H54 (cell line): ENCODE data around the gene ARHGEF10L.

ENCODE experiments used
- DNase-seq: peaks from one replicate; pipeline ENCODE4 v3.0.0; 2011; ENCODE audit warnings: low spot score, mixed read lengths; ENCODE audit not compliant: insufficient read length
- FAIRE-seq: peaks from 3 replicates; lab custom pipeline; 2011; peaks lifted over from hg19 to GRCh38; lab: Jason Lieb, UNC
- POLR2A ChIP-seq: IDR thresholded peaks from 2 replicates; pipeline ENCODE4 v1.6.1; 2011; ENCODE audit warnings: low read depth, mild to moderate bottlenecking, low read length

The ARHGEF10L gene

DNA sequence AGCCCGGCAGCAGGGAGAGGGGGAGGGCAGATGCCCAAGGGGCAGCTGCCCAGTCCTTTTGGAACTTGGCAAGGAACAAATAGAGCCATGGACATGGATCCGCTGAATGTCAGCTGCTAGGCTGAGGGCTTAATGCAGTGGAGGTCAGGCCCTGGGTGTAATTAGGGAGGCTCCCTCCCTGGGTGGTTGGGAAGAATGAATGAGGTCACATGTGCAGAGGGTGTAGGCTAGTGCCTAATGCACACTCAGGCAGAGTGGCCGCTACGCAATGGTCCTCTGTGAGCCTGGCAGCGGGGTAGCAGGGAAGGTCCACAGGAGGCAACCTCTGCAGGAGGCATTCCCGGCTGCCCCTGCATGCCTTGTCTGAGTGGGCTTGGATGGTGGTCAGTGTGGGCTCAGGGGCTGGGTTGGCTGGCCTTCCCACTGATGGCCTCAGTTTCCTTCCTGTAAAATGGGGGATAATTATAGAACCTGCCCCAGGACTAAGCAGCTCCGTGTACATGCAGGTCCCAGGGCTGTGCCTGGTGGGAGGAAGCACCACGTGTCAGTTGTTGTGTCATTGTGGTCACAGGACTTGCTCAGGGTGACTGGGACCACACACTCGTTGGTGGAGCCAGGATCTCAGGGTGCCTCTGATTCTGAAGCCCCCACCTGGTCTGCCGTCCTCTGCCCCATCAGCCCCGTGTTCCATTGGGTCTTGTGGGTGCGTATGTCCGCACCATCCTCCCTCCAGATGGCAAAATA, 134.0 kb downstream of the ARHGEF10L start:
- TF ChIP-seq POLR2A, result no peak
- FAIRE-seq, result no peak
- DNase-seq, result no peak

DNA sequence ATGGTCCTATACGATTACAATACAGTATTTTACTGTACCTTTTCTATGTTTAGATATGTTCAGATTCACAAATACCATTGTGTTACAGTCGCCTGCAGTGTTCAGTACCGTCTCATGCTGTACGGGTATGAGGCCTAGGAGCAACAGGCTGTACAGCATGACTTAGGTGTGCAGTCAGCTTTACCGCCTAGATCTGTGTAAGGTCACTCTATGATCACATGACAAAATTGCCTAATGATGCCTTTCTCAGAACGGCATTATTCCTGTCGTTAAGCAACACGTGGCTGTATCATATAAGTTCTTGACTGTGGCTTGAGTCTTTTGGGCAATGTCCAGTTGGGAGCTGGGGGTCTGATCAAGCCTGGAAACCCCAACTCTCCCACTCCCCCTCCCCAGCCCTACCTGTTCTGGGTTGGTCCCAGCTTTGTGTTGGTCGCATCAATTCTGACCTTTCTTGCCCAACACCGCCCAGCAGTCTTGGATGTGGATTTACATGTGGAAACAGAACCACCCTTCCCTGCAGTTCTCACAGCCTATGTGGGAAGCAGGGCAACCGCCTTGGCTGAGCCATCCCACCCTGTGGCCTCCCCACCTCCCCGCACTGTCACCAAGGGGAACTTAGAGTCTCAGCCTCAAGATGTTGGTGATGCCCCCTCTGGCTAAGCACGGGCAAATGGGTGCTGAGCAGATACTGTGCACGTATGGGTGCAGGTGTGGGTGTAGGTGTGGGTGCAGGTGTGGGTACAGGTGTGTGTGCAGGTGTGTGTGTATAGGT, 135.4 kb downstream of the ARHGEF10L start:
- FAIRE-seq, result no peak
- no peak for DNase-seq
- TF ChIP-seq POLR2A, result no peak

DNA sequence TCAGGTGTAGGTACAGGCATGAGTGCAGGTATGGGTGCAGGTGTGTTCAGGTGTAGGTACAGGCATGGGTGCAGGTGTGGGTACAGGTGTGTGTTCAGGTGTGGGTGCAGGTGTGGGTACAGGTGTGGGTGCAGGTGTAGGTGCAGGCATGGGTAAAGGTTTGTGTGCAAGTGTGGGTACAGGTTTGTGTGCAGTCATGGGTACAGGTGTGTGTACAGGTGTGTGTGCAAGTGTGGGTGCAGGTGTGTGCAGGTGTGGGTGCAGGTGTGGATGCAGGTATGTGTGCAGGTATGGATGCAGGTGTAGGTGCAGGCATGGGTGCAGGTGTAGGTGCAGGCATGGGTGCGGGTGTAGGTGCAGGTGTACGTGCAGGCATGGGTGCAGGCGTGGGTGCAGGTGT, 136.2 kb downstream of the ARHGEF10L start:
- DNase-seq (no peak), FAIRE-seq (no peak)
- TF ChIP-seq POLR2A, result no peak

DNA sequence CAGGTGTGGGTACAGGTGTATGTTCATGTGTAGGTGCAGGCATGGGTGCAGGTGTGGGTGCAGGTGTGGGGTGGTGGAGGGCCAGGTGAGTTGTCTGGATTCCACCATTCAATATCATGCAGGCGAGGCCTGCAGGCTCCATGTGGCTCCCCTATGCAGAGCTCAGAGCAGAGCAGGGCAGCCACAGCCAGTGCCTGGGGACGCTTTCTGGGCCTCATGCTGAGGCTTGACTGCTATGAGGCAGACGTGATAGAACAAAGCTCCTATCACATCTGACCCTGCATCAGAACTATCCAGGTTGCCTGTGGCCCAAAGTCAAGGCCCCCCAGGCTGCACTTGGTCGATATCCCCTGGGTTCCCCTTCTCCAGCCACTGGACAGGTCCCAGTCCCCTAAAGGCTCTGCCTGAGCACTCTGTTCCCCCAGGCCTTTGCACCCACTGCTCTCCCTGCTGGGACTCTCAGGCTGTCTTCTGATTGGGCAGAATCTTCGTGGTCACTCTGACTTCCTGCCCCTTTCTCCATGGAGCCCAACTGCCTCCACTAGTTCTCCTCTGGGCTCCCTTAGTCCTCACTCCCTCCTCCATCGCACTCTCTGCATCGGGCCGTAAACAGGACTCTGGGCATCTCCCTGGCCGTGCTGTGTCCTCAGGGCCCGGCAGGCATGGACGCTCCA, 137.0 kb downstream of the ARHGEF10L start:
- TF ChIP-seq POLR2A, result no peak
- FAIRE-seq (no peak), DNase-seq (no peak)

DNA sequence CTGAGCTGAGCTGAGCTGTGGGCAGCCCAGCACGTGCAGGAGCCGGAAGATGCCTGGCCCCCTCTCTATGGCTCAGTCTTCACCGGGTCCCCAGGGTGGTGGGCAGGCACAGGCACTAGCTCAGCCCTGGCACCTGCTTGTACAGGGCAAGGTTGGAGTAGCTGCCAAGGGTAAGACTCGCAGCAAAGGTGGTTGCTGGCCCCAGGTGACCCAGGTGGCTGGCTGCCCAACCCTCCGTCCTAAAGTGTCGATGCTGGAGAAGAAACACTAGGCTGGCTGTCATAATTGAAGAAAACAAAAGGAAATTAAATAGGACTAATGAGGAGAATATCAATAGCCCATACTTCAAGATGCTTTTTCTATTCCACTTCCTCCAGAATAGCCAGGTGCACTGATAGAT, 138.5 kb downstream of the ARHGEF10L start:
- DNase-seq, result no peak
- no peak for FAIRE-seq
- no peak for TF ChIP-seq POLR2A

DNA sequence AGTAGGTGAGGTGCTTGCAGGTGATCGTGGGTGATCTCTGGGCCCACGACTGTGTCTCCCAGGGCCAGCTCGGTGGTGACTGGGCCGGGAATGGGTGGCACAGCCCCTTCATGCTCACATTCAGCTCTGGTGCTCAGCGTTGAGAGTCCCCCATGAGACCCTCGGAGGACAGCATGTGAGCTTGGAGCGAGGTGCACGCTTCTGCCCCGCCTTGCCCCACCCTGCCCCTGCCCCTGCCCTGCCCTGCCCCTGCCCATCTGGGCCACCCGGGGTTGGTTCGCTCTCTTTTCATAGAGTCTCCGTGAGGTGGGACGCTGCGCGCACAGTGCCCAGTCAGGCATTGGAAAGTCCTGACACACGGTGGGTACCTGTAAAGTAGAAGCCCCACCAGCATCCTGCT, 140.4 kb downstream of the ARHGEF10L start:
- no peak for TF ChIP-seq POLR2A
- DNase-seq (no peak), FAIRE-seq (no peak)

DNA sequence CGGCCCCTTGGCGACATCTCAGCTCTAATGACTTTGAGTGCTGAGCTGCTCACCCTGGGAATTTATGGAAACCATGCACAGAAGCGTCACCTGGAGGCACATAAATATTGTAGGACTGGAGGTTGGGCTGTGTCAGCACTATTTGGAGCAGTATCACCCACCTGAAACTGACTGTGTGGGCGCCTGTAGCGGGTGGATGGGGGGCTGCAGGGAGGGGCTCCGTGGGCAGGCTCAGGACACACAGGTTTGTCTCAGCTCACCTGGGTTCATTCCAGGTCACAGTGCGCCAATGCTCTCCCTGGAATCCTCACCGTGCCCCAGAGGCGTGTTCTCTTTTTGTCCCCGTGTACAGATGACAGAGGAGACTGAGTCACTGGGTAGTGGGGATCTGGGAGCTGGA, 140.8 kb downstream of the ARHGEF10L start:
- FAIRE-seq (no peak), DNase-seq (no peak)
- no peak for TF ChIP-seq POLR2A

DNA sequence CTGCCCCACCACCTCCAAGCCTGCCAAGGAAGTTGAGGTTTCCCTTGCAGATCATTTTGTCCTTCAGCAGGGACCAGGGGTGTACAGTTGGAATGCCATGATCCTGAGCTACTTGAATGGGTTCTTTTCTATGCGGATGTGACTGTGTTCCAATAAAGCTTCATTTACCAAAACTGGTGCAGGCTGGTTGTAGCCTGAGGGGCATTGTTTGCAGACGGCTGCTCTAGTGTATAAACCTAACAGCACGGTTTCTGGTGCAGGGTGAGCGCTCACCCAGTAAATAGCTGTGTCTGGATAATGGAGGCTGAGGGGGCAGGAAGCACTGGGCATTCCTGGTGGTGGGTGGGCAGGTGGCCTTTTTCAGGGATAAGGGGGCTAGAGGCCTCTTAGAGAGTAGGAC, 142.9 kb downstream of the ARHGEF10L start:
- no peak for FAIRE-seq
- no peak for TF ChIP-seq POLR2A
- no peak for DNase-seq

DNA sequence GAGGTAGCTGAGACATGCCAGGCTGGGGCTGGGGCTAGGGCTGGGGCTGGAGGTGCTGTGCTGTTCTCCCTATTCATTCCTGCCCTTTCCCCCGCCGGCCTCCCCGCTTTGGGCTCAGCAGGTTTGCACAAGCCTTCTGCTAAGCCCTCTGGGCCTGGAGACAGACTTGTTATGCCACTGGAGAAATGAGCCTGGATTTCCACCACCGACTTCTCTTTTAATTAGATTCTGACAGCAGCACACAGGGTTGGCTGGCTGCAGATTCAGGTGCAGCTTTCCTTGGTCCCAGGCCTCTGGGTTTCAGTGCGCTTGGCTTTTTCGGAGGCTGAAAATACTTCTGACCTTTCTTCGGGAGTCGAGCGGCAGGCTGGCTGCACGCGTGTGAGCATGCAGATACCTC, 144.1 kb downstream of the ARHGEF10L start:
- FAIRE-seq, result no peak
- no peak for TF ChIP-seq POLR2A

DNA sequence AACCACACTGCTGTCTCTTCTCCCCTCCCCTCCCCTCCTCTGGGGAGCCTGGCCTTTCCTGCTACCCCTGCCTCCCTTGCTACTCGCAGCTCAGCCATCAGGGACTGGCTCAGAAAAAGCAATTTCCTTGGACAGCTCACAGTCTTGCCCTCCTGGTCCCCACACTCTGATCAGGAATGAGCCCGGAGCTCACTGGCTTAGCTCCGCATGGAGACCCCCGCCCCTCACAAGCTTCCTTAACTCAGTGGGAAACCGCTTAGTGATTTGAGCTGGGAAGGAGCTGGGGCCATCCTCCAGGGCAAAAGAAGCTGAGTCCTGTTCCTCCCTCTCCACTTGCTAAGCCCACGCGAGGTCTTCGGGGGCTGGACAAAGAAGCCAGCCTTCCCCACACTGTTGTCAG, 145.3 kb downstream of the ARHGEF10L start:
- no peak for TF ChIP-seq POLR2A
- DNase-seq, result no peak
- no peak for FAIRE-seq

More for the DNA sequence above, 144.1 kb downstream of the ARHGEF10L start:
- DNase-seq, result no peak

DNA sequence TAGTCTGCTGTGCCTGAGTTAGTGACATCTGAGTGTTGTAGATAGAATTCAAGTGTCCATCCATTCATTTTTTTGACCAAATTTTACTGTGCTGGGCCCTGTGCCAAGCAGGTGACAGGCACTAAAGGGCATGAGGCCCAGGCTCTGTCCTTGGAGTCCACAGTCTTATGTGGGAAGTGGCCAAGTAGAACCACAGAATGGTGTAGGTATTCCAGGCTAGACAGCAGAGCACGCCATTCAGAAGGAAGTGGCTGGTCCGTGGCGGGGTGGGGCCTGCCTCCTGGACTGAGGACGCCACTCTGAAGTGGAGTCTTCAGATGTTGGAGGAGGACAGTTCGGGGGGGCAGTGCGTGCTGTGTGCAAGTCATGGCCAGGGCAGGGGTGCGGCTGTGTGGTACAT, 146.8 kb downstream of the ARHGEF10L start:
- DNase-seq (no peak), FAIRE-seq (no peak)
- no peak for TF ChIP-seq POLR2A

DNA sequence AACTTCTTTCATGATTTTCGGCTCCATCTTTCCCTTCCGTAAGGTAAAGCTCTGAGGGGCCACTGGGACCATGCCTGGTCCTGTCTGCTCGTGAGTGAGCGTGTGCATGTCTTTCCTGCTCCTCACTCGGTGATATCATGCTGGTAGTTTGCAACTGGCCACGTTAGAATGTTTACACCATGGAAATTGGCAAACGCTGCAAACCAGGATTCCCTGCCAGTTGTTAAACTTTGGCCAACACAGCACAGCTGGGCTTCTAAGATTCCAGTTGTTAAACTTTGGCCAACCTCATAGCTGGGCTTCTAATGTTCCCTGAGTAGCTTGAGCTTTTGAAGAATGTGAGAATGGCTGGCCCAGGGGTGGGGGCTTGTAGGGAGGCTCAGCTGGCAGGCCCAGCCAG, 147.6 kb downstream of the ARHGEF10L start:
- no peak for DNase-seq
- FAIRE-seq, result no peak
- no peak for TF ChIP-seq POLR2A

DNA sequence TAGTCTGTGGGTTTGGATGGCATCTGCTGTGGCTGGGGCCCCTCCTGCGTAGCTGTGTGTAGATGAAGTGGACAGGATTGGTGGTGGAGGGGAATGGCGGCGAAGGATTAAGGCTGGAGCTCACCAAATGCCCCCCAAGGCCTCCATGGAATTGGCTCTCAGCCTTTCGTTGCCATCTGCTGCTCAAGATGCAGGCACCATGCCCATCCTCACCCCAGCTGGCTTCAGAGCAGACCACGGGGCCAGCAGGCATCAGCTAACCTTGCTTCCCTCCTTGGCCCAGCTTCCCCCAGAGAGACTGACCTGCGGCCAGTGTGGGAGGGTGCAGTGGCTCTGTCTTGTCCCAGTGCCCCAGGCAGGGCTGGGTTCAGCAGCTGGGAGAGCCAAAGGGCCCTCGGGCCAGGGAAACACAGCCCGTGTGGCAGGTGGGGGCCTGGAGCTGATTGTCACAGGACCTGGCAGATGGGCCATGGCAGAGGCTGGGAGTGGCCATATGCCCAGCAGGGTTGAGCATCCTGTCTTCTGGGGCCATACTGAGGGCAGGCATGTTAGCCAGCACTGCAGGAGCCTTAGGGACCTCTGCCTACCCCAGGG, 148.8 kb downstream of the ARHGEF10L start:
- no peak for FAIRE-seq
- DNase-seq, result no peak

DNA sequence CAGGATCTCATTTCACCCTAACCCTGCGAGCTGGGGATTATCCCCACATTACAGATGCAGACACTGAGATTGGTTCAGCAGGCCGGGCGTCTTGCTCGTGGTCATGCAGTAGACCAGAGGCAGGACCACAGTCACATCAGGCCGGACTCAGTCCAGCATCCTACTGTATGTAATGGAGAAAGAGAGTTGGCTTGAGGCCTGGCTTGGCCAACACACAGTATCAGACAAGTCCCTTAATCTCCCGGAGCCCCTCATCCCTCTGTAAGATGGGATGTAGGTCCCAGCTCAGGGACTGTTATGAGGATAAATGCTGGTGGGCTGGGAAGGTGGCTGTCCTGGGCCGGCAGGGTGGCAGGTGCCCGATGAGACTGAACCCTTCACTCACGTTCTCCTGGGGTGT, 149.5 kb downstream of the ARHGEF10L start:
- FAIRE-seq (no peak), DNase-seq (no peak)
- no peak for TF ChIP-seq POLR2A

More for the DNA sequence above, 148.8 kb downstream of the ARHGEF10L start:
- no peak for TF ChIP-seq POLR2A
